GM13976 (cell line): ENCODE measurements around the gene PIK3C2G.

ENCODE experiments used
- DNase-seq: peaks from one replicate; pipeline ENCODE4 v3.0.0; 2012; ENCODE audit warnings: low spot score
- CTCF ChIP-seq: IDR thresholded peaks from 2 replicates; pipeline ENCODE4 v1.5.1; 2012; ENCODE audit warnings: borderline replicate concordance, mild to moderate bottlenecking; ENCODE audit not compliant: insufficient read depth; ENCODE audit errors: extremely low read depth, missing control alignments, control extremely low read depth
- in situ Hi-C: fragments of 300-500 bp; cut with MboI; formaldehyde crosslinking; loops from one replicate; pipeline ENCODE4 v1.12.0; 2022; ENCODE audit warnings: low sequenced_read_pairs, mixed read lengths, inconsistent platforms; ENCODE audit not compliant: unreplicated experiment

Gene PIK3C2G

DNA sequence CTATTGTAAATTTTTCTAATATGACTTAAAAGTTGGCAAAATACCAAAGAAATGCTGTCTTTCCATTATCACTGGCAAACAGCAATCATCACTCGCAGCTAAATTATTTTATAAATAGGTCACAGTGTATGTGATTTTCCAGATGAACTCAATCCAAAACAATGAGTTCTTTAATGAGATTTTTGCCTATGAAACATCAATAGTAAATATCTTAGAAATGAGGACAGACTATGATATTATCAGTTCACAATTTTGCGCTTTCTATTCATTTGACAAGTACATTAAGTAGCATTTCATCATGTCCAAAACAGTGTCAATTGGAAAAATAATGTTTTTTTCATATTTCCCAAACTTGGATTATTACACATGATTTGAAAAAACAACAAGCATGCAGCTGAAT lies 65.7 kb downstream of the PIK3C2G start:
- no peak for TF ChIP-seq CTCF
- in situ Hi-C loops = no loop called here
- DNase-seq = no peak

- no peak for TF ChIP-seq CTCF
- in situ Hi-C loops = no loop called here
- DNase-seq = no peak
These were observed 70.9 kb downstream of the PIK3C2G start for GRCh38 chr12:18332173-18332572.

DNA sequence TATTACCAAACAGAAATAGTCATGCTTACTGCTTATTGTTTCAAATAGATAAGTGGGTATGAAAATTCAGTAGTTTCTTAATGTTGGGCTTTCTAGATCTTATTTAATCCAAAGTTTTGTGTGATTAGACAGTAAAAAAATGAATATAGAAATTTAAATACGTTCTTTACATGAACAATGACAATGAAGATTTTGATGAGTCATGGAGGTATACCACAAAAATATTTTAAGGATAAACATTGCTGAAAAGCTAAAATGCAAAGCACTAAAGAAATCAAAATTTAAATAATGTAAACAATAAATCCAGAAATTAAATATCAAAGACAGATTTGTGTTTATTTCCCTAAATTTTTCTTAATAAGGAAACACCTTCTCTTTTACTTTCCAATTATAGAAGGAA lies 78.3 kb downstream of the PIK3C2G start:
- no peak for DNase-seq
- no peak for TF ChIP-seq CTCF
- in situ Hi-C loops = no loop called here

- no peak for TF ChIP-seq CTCF
- DNase-seq = no peak
- in situ Hi-C loops = no loop called here
These were observed 78.9 kb downstream of the PIK3C2G start for GRCh38 chr12:18340186-18340585.

DNA sequence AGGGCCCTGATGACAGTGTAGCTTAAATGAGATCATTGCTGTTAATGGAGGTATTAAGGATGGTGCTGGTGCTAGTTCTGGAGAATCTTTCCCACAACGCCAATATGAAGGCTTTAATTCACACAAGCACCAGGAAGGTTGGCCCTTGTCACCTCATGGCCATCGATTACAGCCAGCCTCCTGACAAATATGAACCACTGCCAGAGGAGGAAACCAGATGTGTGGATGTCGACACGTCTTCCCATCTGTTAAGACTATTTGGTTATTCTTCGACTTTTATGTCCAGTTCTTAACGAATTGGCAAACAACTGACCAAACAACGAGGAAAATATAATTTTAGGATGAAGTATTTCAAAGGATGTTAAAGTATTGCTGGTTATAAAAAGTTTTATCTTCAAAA lies 79.5 kb downstream of the PIK3C2G start:
- TF ChIP-seq CTCF = no peak
- DNase-seq = no peak
- in situ Hi-C loops = no loop called here

DNA sequence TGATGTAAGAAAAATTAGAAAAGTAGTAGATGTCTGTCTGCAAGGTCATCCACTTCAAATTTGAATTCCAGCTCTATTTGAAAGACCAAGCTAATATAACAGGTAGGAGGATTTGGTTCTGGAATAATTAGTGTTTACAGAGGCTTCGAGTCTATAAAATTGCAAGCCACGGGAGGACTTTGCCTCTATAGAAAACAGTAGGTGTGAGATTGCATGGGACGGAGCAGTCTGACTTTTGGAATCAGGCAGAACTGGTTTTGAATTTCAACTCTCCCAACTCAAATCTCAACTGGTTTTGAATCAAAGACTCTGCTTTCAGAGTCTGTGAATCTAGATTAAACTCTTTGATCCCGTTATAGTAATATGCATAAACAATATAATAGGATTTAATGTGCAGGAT lies 82.4 kb downstream of the PIK3C2G start:
- no peak for DNase-seq
- in situ Hi-C loops = no loop called here
- TF ChIP-seq CTCF = no peak

- no peak for DNase-seq
These were observed 83.9 kb downstream of the PIK3C2G start for GRCh38 chr12:18345021-18345735.

More at GRCh38 chr12:18345021-18345735, 83.9 kb downstream of the PIK3C2G start:
- TF ChIP-seq CTCF = no peak
- in situ Hi-C loops = no loop called here
